Testis (tissue), 2 donors: ENCODE results near the gene CABP2.

Source experiments
- POLR2A ChIP-seq: fragments of 450-650 bp; IDR thresholded peaks from one replicate; pipeline ENCODE4 v1.6.1; 2017; ENCODE audit warnings: antibody characterized with exemption, mild to moderate bottlenecking, moderate library complexity
- TF ChIP-seq, protein P1 (sequence below), 3 experiments: fragments of 450-650 bp in 2 of 3; fragments of 200-600 bp in 1 of 3; sonication (generic) in 1 of 3; IDR thresholded peaks; one replicate each; pipeline ENCODE4 v1.5.1; 2016 to 2019; ENCODE audit warnings: antibody characterized with exemption in 3 of 3, mild to moderate bottlenecking in 2 of 3, moderate library complexity in 1 of 3

DNA sequence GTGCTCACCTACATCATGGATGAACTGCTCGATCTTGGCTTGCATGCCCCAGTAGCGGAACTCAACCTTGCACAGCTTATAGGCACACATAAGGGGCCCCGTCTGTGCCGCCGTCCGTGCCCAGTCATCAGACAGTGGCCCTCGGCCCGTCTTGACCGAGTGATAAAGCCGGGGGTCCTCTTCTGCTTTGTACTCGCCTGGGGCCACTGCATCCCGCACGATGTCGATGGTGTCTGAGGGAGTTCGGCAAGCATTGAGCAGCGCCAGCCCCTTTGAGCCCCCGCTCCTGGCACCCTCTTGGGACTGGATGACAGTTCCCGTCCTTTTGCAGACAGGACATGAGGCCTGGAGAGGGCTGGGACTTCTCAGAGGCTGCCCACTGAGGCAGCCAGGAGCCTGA is 21.4 kb downstream of the CABP2 start:
- TF ChIP-seq POLR2A: no peak
- TF ChIP-seq, protein P1, sequence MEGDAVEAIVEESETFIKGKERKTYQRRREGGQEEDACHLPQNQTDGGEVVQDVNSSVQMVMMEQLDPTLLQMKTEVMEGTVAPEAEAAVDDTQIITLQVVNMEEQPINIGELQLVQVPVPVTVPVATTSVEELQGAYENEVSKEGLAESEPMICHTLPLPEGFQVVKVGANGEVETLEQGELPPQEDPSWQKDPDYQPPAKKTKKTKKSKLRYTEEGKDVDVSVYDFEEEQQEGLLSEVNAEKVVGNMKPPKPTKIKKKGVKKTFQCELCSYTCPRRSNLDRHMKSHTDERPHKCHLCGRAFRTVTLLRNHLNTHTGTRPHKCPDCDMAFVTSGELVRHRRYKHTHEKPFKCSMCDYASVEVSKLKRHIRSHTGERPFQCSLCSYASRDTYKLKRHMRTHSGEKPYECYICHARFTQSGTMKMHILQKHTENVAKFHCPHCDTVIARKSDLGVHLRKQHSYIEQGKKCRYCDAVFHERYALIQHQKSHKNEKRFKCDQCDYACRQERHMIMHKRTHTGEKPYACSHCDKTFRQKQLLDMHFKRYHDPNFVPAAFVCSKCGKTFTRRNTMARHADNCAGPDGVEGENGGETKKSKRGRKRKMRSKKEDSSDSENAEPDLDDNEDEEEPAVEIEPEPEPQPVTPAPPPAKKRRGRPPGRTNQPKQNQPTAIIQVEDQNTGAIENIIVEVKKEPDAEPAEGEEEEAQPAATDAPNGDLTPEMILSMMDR (IDR thresholded peaks at IDR 0.05): no peak
